ENCODE results near the gene KLHDC10.
A peak's percentile ranks its signal among the peaks of the same experiment; 100 is the strongest.
"Not testable (repeated sequence)": the region's sequence is repeated elsewhere in the genome, so short reads cannot be mapped to it uniquely, and the experiment has no call there.

KLHDC10 gene

DNA sequence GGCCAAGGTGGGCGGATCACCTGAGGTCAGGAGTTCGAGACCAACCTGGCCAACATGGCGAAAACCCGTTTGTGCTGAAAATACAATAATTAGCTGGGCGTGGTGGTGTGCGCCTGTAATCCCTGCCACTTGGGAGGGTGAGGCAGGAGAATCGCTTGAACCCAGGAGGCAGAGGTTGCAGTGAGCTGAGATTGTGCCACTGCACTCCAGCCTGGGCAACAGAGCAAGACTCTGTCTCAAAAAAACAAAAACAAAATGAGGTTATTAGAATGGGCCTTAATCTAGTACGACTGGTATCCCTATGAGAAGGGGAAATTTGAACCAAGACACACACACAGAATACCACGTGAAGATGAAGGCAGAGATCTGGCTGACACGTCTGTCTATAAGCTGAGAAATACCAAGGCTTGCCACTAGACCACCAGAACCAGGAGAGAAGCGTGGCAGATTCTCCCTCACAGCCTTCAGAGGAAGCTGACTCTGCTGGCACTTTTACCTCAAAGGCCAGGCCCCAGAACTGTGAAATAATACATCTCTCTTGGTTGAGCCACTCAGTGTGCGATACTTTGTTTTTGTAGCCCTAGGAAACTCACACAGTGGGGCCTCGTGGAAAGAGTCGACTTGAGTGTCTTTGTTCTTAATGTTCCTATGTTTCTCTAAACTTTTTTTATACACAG, 75.2 kb downstream of the KLHDC10 start:
- no peak overlapping the region for H3K4me3 ChIP-seq (ENCODE audit: insufficient read depth, low read depth, low read length, poor library complexity, severe bottlenecking)
- peaks cover 4% of the 10 kb centered on the region for H3K4me1 ChIP-seq (ENCODE audit: control insufficient read depth, insufficient read depth, low read length, poor library complexity, severe bottlenecking)
- H3K27me3 ChIP-seq (replicated peaks; ENCODE audit: control insufficient read depth, insufficient read depth, low read length, poor library complexity, severe bottlenecking), result no peaks in the 10 kb centered on the region
- H3K27ac ChIP-seq (ENCODE audit: insufficient read depth, low read length, poor library complexity, severe bottlenecking), result no peak overlapping the region
- no peaks in the 10 kb centered on the region for H3K36me3 ChIP-seq (ENCODE audit: control insufficient read depth, insufficient read depth, low read length)
- DNase-seq, result no peak
- H3K9me3 ChIP-seq (ENCODE audit: control insufficient read depth, low read length), result no peaks in the 10 kb centered on the region

DNA sequence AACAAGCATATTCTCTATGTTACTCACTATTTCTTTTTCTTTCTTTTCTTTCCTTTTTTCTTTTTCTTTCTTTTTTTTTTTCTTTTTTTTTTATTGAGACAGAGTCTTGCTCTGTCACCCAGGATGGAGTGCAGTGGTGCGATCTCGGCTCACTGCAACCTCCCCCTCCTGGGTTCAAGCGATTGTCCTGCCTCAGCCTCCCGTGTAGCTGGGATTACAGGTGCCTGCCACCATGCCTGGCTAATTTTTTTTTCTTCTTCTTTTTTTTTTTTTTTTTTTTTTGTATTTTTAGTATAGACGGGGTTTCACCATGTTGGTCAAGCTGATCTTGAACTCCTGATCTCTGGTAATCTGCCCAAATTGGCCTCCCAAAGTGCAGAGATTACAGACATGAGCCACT, 75.8 kb downstream of the KLHDC10 start:
- not testable (repeated sequence) for H3K4me1 ChIP-seq (ENCODE audit: control insufficient read depth, insufficient read depth, low read length, poor library complexity, severe bottlenecking); H3K27ac ChIP-seq (ENCODE audit: insufficient read depth, low read length, poor library complexity, severe bottlenecking); H3K4me3 ChIP-seq (ENCODE audit: insufficient read depth, low read depth, low read length, poor library complexity, severe bottlenecking); DNase-seq; H3K9me3 ChIP-seq (ENCODE audit: control insufficient read depth, low read length); H3K27me3 ChIP-seq (replicated peaks; ENCODE audit: control insufficient read depth, insufficient read depth, low read length, poor library complexity, severe bottlenecking); H3K36me3 ChIP-seq (ENCODE audit: control insufficient read depth, insufficient read depth, low read length)

DNA sequence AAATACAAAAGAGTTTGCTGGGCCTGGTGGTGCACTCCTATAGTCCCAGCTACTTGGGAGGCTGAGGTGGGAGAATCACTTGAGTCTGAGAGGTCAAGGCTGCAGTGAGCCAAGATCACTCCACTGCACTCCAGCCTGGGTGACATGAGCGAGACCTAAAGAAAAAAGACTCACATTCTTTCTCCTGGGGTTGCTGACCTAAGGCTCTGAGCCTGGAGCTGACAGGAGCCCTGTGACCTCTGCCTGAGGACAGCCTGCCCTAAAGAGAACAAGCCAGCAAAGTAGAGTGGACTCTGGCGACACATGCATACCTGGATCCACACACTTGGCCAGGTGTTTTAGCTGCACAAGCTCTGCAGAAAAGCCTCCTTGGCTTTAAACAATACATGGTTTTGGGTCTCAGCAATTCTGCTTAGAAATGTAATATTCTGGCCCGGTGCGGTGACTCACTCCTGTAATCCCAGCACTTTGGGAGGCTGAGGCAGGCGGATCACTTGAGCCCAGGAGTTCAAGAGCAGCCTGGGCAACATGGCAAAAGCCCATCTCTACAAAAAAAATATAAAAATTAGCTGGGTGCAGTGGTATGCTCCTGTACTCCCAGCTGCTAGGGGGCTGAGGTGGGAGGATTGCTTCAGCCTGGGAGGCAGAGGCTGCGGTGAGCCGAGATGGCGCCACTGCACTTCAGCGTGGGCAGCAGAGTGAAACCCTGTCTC, 76.5 kb downstream of the KLHDC10 start:
- Histone ChIP-seq H3K4me3 (ENCODE audit: insufficient read depth, low read depth, low read length, poor library complexity, severe bottlenecking) (no peak overlapping the region), H3K36me3 (ENCODE audit: control insufficient read depth, insufficient read depth, low read length) (no peaks in the 10 kb centered on the region), H3K27me3 (replicated peaks; ENCODE audit: control insufficient read depth, insufficient read depth, low read length, poor library complexity, severe bottlenecking) (no peaks in the 10 kb centered on the region), H3K27ac (ENCODE audit: insufficient read depth, low read length, poor library complexity, severe bottlenecking) (no peak overlapping the region), H3K9me3 (ENCODE audit: control insufficient read depth, low read length) (no peaks in the 10 kb centered on the region), H3K4me1 (ENCODE audit: control insufficient read depth, insufficient read depth, low read length, poor library complexity, severe bottlenecking) (no peaks in the 10 kb centered on the region)
- no peak for DNase-seq

DNA sequence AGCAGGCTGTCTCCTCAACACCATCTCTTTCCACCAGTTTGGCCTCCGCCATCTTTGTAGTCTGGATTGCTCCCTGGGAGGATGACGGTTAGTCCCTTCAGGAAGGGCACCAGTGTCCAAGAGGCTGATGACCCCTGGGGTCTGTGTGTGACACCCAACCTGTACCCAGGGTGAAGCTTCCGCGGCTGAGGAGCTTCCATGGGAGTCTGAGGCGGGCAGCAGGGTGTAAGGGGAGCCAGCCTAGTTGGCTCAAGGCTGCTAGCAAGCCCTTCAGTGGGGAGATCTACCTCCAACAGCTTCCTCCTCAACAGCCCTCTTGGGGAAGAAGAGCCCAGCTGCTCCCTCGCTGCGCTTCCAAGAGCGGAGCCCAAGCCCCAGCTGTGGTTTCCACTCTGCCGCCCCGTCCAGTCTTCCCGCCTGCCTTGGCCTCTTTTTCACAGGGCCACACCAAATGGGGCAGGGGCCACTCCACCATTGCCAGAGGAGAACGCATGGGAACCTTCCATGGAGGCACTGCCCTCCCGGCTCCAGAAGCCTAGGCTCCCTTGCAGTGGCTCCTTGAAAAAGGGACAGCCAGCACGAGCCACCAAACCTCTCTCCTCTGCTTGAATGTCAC, 77.5 kb downstream of the KLHDC10 start:
- Histone ChIP-seq H3K4me3 (ENCODE audit: insufficient read depth, low read depth, low read length, poor library complexity, severe bottlenecking) (no peak overlapping the region), H3K4me1 (ENCODE audit: control insufficient read depth, insufficient read depth, low read length, poor library complexity, severe bottlenecking) (no peaks in the 10 kb centered on the region), H3K9me3 (ENCODE audit: control insufficient read depth, low read length) (no peaks in the 10 kb centered on the region), H3K27me3 (replicated peaks; ENCODE audit: control insufficient read depth, insufficient read depth, low read length, poor library complexity, severe bottlenecking) (no peaks in the 10 kb centered on the region), H3K36me3 (ENCODE audit: control insufficient read depth, insufficient read depth, low read length) (no peaks in the 10 kb centered on the region), H3K27ac (ENCODE audit: insufficient read depth, low read length, poor library complexity, severe bottlenecking) (no peak overlapping the region)
- no peak for DNase-seq

- no peak for DNase-seq
- Histone ChIP-seq H3K36me3 (ENCODE audit: control insufficient read depth, insufficient read depth, low read length) (no peaks in the 10 kb centered on the region), H3K4me3 (ENCODE audit: insufficient read depth, low read depth, low read length, poor library complexity, severe bottlenecking) (no peak overlapping the region), H3K27ac (ENCODE audit: insufficient read depth, low read length, poor library complexity, severe bottlenecking) (no peak overlapping the region), H3K9me3 (ENCODE audit: control insufficient read depth, low read length) (no peaks in the 10 kb centered on the region), H3K4me1 (ENCODE audit: control insufficient read depth, insufficient read depth, low read length, poor library complexity, severe bottlenecking) (no peaks in the 10 kb centered on the region), H3K27me3 (replicated peaks; ENCODE audit: control insufficient read depth, insufficient read depth, low read length, poor library complexity, severe bottlenecking) (no peaks in the 10 kb centered on the region)
These were observed 78.2 kb downstream of the KLHDC10 start for GRCh38 chr7:130148561-130148960.

DNA sequence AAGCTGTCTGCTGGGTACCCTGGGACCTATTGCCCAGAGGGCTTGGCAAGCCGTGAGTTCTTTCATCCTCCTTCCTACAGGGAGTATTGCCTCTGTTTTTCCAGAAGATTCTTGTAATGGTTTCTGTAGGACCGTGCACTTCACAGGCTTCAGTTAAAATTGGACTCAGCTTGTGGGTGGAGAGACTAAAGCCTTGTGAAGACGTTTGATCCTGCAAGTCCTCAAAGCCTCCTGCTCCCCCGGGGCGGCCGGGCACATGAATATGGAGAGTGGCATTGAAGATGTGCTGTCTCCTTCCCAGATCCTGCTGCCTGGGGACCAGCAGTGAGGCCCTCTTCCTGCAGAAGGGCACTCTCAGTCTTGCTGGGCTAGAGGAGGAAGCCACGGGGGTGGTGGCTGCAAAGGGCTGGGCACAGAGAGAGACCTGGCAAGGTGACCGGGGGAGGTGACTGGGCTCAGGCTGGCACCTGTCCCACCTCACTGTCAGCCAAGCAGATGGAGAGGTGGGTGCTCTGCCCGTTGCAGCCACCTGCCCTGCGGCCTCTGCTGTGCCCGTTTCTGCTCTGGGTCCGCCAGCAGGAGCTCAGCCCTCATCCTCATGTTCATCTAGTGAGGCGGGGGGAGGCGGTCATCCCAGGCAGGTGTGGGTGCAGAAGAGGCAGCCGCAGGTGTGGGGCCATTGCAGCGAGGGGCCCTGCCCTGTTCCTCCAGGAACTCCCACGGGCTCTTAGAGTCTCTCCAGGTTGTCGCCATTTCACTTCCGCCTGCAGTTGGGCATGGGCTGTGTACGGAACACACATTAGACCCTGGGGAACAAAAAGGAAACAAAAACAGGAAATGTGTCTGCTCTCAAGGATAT, 79.2 kb downstream of the KLHDC10 start:
- no peaks in the 10 kb centered on the region for H3K4me1 ChIP-seq (ENCODE audit: control insufficient read depth, insufficient read depth, low read length, poor library complexity, severe bottlenecking)
- DNase-seq, result no peak
- H3K27ac ChIP-seq (ENCODE audit: insufficient read depth, low read length, poor library complexity, severe bottlenecking), result no peak overlapping the region
- H3K27me3 ChIP-seq (replicated peaks; ENCODE audit: control insufficient read depth, insufficient read depth, low read length, poor library complexity, severe bottlenecking), result no peaks in the 10 kb centered on the region
- no peaks in the 10 kb centered on the region for H3K36me3 ChIP-seq (ENCODE audit: control insufficient read depth, insufficient read depth, low read length)
- H3K4me3 ChIP-seq (ENCODE audit: insufficient read depth, low read depth, low read length, poor library complexity, severe bottlenecking), result no peak overlapping the region
- H3K9me3 ChIP-seq (ENCODE audit: control insufficient read depth, low read length), result no peaks in the 10 kb centered on the region

GRCh38 chr7:130150587-130150986, 80.3 kb downstream of the KLHDC10 start:
- H3K9me3 ChIP-seq (ENCODE audit: control insufficient read depth, low read length), result no peaks in the 10 kb centered on the region
- H3K36me3 ChIP-seq (ENCODE audit: control insufficient read depth, insufficient read depth, low read length), result no peaks in the 10 kb centered on the region
- H3K27me3 ChIP-seq (replicated peaks; ENCODE audit: control insufficient read depth, insufficient read depth, low read length, poor library complexity, severe bottlenecking), result no peaks in the 10 kb centered on the region
- DNase-seq, result no peak
- H3K4me1 ChIP-seq (ENCODE audit: control insufficient read depth, insufficient read depth, low read length, poor library complexity, severe bottlenecking), result no peaks in the 10 kb centered on the region
- no peak overlapping the region for H3K4me3 ChIP-seq (ENCODE audit: insufficient read depth, low read depth, low read length, poor library complexity, severe bottlenecking)
- H3K27ac ChIP-seq (ENCODE audit: insufficient read depth, low read length, poor library complexity, severe bottlenecking), result no peak overlapping the region

GRCh38 chr7:130151591-130152492, 81.5 kb downstream of the KLHDC10 start:
- Histone ChIP-seq H3K4me1 (ENCODE audit: control insufficient read depth, insufficient read depth, low read length, poor library complexity, severe bottlenecking) (no peaks in the 10 kb centered on the region), H3K9me3 (ENCODE audit: control insufficient read depth, low read length) (no peaks in the 10 kb centered on the region), H3K27me3 (replicated peaks; ENCODE audit: control insufficient read depth, insufficient read depth, low read length, poor library complexity, severe bottlenecking) (no peaks in the 10 kb centered on the region), H3K36me3 (ENCODE audit: control insufficient read depth, insufficient read depth, low read length) (no peaks in the 10 kb centered on the region), H3K27ac (ENCODE audit: insufficient read depth, low read length, poor library complexity, severe bottlenecking) (no peak overlapping the region), H3K4me3 (ENCODE audit: insufficient read depth, low read depth, low read length, poor library complexity, severe bottlenecking) (no peak overlapping the region)
- peak; percentile 21 to 36 (median 28) for DNase-seq

DNA sequence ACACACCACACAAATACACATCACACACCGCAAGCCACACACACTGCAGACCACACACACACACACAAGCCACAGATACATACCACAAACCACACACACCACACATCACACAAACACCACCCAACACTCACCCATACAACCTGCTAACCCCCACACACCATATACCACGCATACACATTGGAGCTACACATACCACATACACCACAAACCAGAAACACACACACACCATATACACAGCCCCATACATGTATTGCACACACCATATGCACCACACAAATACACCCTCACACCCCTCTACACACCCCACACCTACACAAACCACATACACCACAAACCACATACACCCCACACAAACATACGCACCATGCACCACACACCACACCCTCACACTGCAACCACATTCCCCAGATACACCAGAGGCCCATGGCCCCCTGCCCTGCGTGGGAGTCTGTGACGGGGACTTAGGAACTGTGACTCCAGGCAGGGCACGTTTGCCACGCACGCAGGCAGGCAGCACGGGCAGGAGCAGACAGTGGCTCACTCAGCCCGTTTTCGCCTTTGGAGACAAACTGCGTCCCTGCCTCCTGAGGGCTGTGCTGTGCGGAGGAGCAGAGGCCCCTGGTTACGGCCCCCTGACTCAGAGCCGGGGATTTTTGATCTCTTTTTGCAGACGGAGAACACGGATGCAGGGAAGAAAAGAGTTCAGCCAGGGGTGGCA, 82.3 kb downstream of the KLHDC10 start:
- no peak for DNase-seq

More for the DNA sequence above, 82.3 kb downstream of the KLHDC10 start:
- H3K27ac ChIP-seq (ENCODE audit: insufficient read depth, low read length, poor library complexity, severe bottlenecking), result no peak overlapping the region
- no peaks in the 10 kb centered on the region for H3K27me3 ChIP-seq (replicated peaks; ENCODE audit: control insufficient read depth, insufficient read depth, low read length, poor library complexity, severe bottlenecking)
- H3K36me3 ChIP-seq (ENCODE audit: control insufficient read depth, insufficient read depth, low read length), result no peaks in the 10 kb centered on the region
- no peaks in the 10 kb centered on the region for H3K9me3 ChIP-seq (ENCODE audit: control insufficient read depth, low read length)
- no peak overlapping the region for H3K4me3 ChIP-seq (ENCODE audit: insufficient read depth, low read depth, low read length, poor library complexity, severe bottlenecking)
- no peaks in the 10 kb centered on the region for H3K4me1 ChIP-seq (ENCODE audit: control insufficient read depth, insufficient read depth, low read length, poor library complexity, severe bottlenecking)

All from effector memory CD4-positive, alpha-beta T cell (primary cell).